ENCODE data around the gene RIN3.
A peak's percentile ranks its signal among the peaks of the same experiment; 100 is the strongest.

Gene RIN3

DNA sequence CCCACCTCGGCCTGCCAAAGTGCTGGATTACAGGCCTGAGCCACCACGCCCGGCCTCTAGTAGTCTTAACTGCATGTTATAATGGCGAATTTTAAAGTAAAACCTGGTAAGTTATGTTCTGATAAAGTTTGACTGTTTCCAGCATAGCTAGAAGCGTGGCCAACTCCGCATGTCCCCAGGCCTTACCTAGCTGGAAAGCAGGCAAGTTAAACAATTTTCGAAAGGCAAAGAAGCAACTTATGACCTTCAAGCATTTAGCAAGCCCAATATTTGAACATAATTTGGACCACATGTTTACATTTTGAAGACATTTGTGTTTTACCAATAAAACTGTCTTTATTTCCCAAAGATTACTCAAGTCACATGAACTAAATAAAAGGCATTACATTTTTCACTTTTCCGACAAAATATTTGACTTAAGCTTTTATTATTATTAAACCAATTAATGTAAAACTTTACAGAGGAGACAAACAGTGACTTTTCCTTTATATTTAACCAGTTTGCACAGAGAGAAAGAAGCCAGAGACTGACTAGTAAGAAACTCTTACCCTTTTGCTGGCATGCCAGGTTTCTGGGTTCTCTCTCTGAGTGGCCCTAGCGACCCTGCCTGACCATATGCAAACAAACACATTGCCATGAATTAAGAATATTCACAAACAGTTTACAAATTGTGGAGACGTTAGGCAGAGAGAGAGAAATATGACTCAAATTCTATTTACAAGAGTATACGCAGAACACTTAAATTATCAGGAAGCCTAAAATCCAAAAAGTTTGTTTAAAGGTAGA is 106.3 kb downstream of the RIN3 start:
- POLR2A ChIA-PET, result no interaction called here

DNA sequence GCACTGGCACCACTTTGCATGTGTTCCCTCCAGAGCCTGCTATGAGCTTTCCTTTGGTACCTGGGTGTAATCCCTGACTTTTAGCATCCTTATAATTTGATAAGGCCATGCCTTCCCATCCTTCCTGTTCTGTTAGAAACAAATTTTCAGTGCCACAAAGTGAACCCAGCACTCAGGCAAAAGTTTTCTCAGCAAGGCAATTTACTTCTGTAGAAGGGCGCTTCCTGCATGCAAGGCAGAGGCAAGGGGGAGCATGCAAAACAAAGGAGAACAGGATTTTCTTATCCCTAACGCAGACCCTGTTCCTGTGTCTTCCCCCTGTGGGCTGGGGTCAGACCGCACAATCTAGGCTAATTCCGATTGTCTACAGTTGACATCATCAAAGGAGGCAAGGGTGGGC is 108.7 kb downstream of the RIN3 start:
- CTCF ChIA-PET, result interaction anchor here (1.2 kb wide), 1 partner anchor 13 kb away, joined by 5 read pairs; no protein-coding TSS in a partner anchor
- no peak overlapping the region for H3K4me3 ChIP-seq (ENCODE audit: low read depth, low read length)
- no peak for DNase-seq (ENCODE audit: low read depth, low spot score)
- POLR2A ChIA-PET, result no interaction called here
- TF ChIP-seq, protein P1, sequence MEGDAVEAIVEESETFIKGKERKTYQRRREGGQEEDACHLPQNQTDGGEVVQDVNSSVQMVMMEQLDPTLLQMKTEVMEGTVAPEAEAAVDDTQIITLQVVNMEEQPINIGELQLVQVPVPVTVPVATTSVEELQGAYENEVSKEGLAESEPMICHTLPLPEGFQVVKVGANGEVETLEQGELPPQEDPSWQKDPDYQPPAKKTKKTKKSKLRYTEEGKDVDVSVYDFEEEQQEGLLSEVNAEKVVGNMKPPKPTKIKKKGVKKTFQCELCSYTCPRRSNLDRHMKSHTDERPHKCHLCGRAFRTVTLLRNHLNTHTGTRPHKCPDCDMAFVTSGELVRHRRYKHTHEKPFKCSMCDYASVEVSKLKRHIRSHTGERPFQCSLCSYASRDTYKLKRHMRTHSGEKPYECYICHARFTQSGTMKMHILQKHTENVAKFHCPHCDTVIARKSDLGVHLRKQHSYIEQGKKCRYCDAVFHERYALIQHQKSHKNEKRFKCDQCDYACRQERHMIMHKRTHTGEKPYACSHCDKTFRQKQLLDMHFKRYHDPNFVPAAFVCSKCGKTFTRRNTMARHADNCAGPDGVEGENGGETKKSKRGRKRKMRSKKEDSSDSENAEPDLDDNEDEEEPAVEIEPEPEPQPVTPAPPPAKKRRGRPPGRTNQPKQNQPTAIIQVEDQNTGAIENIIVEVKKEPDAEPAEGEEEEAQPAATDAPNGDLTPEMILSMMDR (IDR thresholded peaks at IDR 0.05; ENCODE audit: insufficient read depth, low read length, missing control alignments), result no peak

More for the DNA sequence above, 106.3 kb downstream of the RIN3 start:
- CTCF ChIA-PET, result interaction anchor here (1.7 kb wide), 1 partner anchor 67 kb away, joined by 4 read pairs; no protein-coding TSS in a partner anchor
- TF ChIP-seq, protein P1 (IDR thresholded peaks at IDR 0.05; ENCODE audit: insufficient read depth, low read length, missing control alignments), result no peak
- no peak for DNase-seq (ENCODE audit: low read depth, low spot score)
- H3K4me3 ChIP-seq (ENCODE audit: low read depth, low read length), result no peak overlapping the region

DNA sequence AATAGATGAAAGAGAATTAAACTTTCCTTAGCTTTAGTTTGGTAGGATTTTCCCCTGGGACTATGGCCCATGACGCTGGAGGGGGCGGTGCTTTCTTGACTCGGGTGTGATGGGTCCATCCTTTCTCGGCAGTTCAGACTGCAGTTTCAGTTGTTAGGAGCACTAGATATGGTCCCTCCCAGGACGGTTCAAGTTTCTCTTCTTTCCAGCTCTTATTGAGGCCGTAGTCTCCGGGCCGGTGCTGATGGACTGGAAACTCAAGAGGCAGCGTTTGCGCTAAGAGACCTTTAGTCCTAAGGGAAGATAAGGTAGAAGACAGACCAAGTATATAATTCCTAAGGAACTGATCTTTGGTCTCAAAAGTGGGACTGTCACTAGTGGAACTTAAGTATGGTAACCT is 111.2 kb downstream of the RIN3 start:
- TF ChIP-seq, protein P1 (IDR thresholded peaks at IDR 0.05; ENCODE audit: insufficient read depth, low read length, missing control alignments), result no peak
- DNase-seq (ENCODE audit: low read depth, low spot score), result no peak
- ChIA-PET CTCF (interaction anchor here (1.4 kb wide), 1 partner anchor 12 kb away, joined by 3 read pairs; no protein-coding TSS in a partner anchor), POLR2A (interaction anchor here (1.5 to 1.9 kb wide), 2 partner anchors 18 to 22 kb away, joined by 4 to 14 read pairs; no protein-coding TSS in a partner anchor)
- no peak overlapping the region for H3K4me3 ChIP-seq (ENCODE audit: low read depth, low read length)

DNA sequence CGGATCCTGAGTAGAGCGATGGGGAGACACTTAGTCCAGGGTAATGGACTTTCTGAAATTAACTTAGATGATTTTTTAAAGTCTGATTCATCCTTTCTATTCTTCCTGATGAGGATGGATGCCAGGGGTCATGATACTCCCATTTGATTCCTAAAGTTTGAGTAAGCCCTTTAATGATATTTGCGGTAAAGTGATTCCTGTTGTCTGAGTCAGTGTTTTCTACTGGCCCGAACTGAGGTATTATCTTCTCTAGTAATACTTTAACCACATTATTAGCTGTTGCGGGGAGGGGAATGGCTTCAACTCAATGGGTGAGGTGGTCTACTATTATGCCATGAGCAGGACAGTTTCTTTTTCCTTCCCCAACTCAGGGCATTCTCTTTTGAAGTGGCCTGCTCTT is 111.6 kb downstream of the RIN3 start:
- DNase-seq (ENCODE audit: low read depth, low spot score), result peak; percentile 86
- ChIA-PET POLR2A (interaction anchor here (0.7 to 1.9 kb wide), 3 partner anchors 17 to 21 kb away, joined by 3 to 14 read pairs (median 4); no protein-coding TSS in a partner anchor), CTCF (interaction anchor here (1.0 to 1.2 kb wide), 2 partner anchors 36 to 518 kb away, joined by 3 read pairs; no protein-coding TSS in a partner anchor)
- H3K4me3 ChIP-seq (ENCODE audit: low read depth, low read length), result no peak overlapping the region
- TF ChIP-seq, protein P1 (IDR thresholded peaks at IDR 0.05; ENCODE audit: insufficient read depth, low read length, missing control alignments), result no peak

DNA sequence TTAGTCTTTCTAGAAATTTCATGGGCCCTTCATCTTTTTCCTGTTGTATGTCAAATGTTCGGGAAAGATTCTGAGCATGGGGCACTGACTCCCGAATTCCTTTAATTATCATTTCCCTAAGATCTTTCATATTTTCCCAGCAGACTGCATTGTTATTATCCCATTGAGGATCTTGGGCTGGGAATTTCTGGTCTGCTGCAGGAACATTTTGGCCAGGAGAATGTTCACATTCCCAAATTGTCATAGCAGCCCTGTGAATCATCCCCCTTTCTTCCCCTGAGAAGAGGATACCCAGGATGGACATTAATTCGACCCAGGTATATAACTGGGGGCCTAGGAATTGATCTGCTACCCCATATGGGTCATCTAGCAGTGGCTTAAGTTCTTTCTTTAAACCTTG is 112.5 kb downstream of the RIN3 start:
- no peak for DNase-seq (ENCODE audit: low read depth, low spot score)
- ChIA-PET POLR2A (interaction anchor here (1.9 kb wide), 1 partner anchor 20 kb away, joined by 14 read pairs; no protein-coding TSS in a partner anchor), CTCF (interaction anchor here (1.0 to 1.2 kb wide), 2 partner anchors 37 to 519 kb away, joined by 3 read pairs; no protein-coding TSS in a partner anchor)
- no peak overlapping the region for H3K4me3 ChIP-seq (ENCODE audit: low read depth, low read length)
- TF ChIP-seq, protein P1 (IDR thresholded peaks at IDR 0.05; ENCODE audit: insufficient read depth, low read length, missing control alignments), result no peak

DNA sequence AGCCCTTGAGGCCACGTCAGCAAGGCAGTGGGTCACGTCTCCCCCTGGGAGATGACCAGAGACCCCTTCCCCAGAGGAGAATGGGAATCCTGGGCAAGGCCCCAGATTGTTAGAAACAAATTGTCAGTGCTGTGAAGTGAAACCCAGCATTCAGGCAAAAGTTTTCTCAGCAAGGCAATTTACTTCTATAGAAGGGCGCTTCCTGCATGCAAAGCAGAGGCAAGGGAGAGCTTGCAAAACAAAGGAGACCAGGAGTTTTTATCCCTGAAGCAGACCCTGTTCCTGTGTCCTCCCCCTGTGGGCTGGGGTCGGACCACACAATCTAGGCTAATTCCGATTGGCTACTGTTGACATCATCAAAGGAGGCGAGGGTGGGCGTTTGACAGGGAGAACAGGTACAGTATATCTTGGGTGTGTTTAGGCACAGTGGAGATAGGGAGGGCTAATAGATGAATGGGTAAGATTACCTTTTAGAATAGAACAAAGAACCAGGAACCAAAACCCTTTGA is 114.2 kb downstream of the RIN3 start:
- ChIA-PET CTCF (no interaction called here), POLR2A (no interaction called here)
- TF ChIP-seq, protein P1 (IDR thresholded peaks at IDR 0.05; ENCODE audit: insufficient read depth, low read length, missing control alignments), result no peak
- no peak for DNase-seq (ENCODE audit: low read depth, low spot score)
- no peak overlapping the region for H3K4me3 ChIP-seq (ENCODE audit: low read depth, low read length)
